MCF 10A (cell line): ENCODE results near the gene PLEKHJ1. TPM values are rescaled to one million over a fixed set of nuclear protein-coding genes. Genes with fewer than 3 reads are reported as not detected.

Source experiments
- BruUV-seq: library from RNA; stranded (reverse); fragments of 400-500 nt; replicated peaks from 2 replicates; lab custom pipeline; 2021; lab: Mats Ljungman, UMichigan
- CTCF ChIA-PET: fragments of 300-600 bp; sonication (Branson Sonifier 250); formaldehyde crosslinking; extraction: SDS; loops from one replicate; lab custom pipeline; 2021; ENCODE audit warnings: antibody characterized with exemption, inconsistent platforms; lab: Yijun Ruan, JAX
- POLR2A ChIA-PET: fragments of 300-600, 350-650 bp; sonication (Branson Sonifier 250); formaldehyde crosslinking; extraction: SDS; loops from one replicate; lab custom pipeline; 2020; ENCODE audit warnings: antibody characterized with exemption, inconsistent platforms; lab: Yijun Ruan, JAX
- DNase-seq: peaks from one replicate; pipeline ENCODE4 v3.0.0-alpha.2; 2018; ENCODE audit not compliant: unreplicated experiment
- H3K27ac Mint-ChIP-seq: one replicate; pipeline ENCODE4 v1.8.0; 2022; ENCODE audit warnings: mild to moderate bottlenecking, low read depth, mixed read lengths; ENCODE audit not compliant: unreplicated experiment
- H3K27me3 Mint-ChIP-seq: one replicate; pipeline ENCODE4 v1.8.0; 2022; ENCODE audit warnings: mixed read lengths; ENCODE audit not compliant: insufficient read depth, unreplicated experiment
- H3K36me3 Mint-ChIP-seq: one replicate; pipeline ENCODE4 v1.8.0; 2022; ENCODE audit warnings: mild to moderate bottlenecking, moderate library complexity, mixed read lengths; ENCODE audit not compliant: insufficient read depth, unreplicated experiment
- H3K4me1 Mint-ChIP-seq: one replicate; pipeline ENCODE4 v1.8.0; 2022; ENCODE audit warnings: mixed read lengths; ENCODE audit not compliant: insufficient read depth, unreplicated experiment
- H3K4me3 Mint-ChIP-seq: one replicate; pipeline ENCODE4 v1.8.0; 2022; ENCODE audit warnings: mild to moderate bottlenecking, moderate library complexity, mixed read lengths; ENCODE audit not compliant: unreplicated experiment
- H3K9me3 Mint-ChIP-seq: one replicate; pipeline ENCODE4 v1.8.0; 2022; ENCODE audit warnings: mixed read lengths; ENCODE audit not compliant: unreplicated experiment
- CTCF ChIP-seq: fragments of 200-600 bp; IDR thresholded peaks from one replicate; pipeline ENCODE4 v1.8.0; 2022; ENCODE audit warnings: antibody characterized with exemption, mild to moderate bottlenecking; ENCODE audit not compliant: unreplicated experiment
- intact Hi-C: fragments of 100-400 bp; cut with micrococcal nuclease; formaldehyde crosslinking; loops from 2 replicates; pipeline ENCODE4 v1.14.1; 2022
- total RNA-seq: library from RNA; stranded (reverse); gene quantifications from 2 replicates; pipeline ENCODE4 v1.2.3, GENCODE V29; 2022

The PLEKHJ1 gene
- total RNA-seq, 1 experiment from 2014 or later: 54.1 TPM

GRCh38 chr19:2227415-2228156, 8.5 kb downstream of the PLEKHJ1 start:
- no peaks in the 10 kb centered on the region for H3K9me3 Mint-ChIP-seq
- H3K27me3 Mint-ChIP-seq: no peaks in the 10 kb centered on the region
- DNase-seq: no peak
- CTCF ChIA-PET: no interaction called here
- H3K4me3 Mint-ChIP-seq: no peak overlapping the region
- POLR2A ChIA-PET: no interaction called here
- intact Hi-C loops: no loop called here
- no peak for TF ChIP-seq CTCF
- H3K36me3 Mint-ChIP-seq: peaks cover 60% of the 10 kb centered on the region
- H3K4me1 Mint-ChIP-seq: peaks cover 4% of the 10 kb centered on the region
- no TSS peak for BruUV-seq
- no peak overlapping the region for H3K27ac Mint-ChIP-seq

GRCh38 chr19:2226840-2227360, 9.2 kb downstream of the PLEKHJ1 start:
- no peak overlapping the region for H3K4me3 Mint-ChIP-seq
- POLR2A ChIA-PET: interaction anchor here (2.0 kb wide), 1 partner anchor 9 kb away, joined by 6 read pairs; the partner anchor contains the start of gene PLEKHJ1
- DNase-seq: no peak
- H3K4me1 Mint-ChIP-seq: peaks cover 4% of the 10 kb centered on the region
- no peak overlapping the region for H3K27ac Mint-ChIP-seq
- no peaks in the 10 kb centered on the region for H3K9me3 Mint-ChIP-seq
- CTCF ChIA-PET: no interaction called here
- no peaks in the 10 kb centered on the region for H3K27me3 Mint-ChIP-seq
- H3K36me3 Mint-ChIP-seq: peaks cover 57% of the 10 kb centered on the region
- intact Hi-C loops: no loop called here
- BruUV-seq: no TSS peak
- no peak for TF ChIP-seq CTCF

GRCh38 chr19:2226051-2226839, 9.9 kb downstream of the PLEKHJ1 start:
- no peak overlapping the region for H3K27ac Mint-ChIP-seq
- intact Hi-C loops: no loop called here
- ChIA-PET CTCF (interaction anchor here (0.5 kb wide), 1 partner anchor 1295 kb away, joined by 3 read pairs; no protein-coding TSS in a partner anchor), POLR2A (interaction anchor here (2.0 kb wide), 1 partner anchor 9 kb away, joined by 6 read pairs; the partner anchor contains the start of gene PLEKHJ1)
- no peak overlapping the region for H3K4me3 Mint-ChIP-seq
- TF ChIP-seq CTCF: no peak
- peaks cover 51% of the 10 kb centered on the region for H3K36me3 Mint-ChIP-seq
- H3K9me3 Mint-ChIP-seq: no peaks in the 10 kb centered on the region
- H3K27me3 Mint-ChIP-seq: no peaks in the 10 kb centered on the region
- peaks cover 4% of the 10 kb centered on the region for H3K4me1 Mint-ChIP-seq
- DNase-seq: no peak
- BruUV-seq: no TSS peak
